Neural progenitor cell (in vitro differentiated cells): ENCODE measurements around the gene CRTC1.

Source experiments
- EZH2phosphoT487 ChIP-seq: fragments of 200-600 bp; sonication (generic); IDR thresholded peaks from 2 replicates; pipeline ENCODE4 v1.6.1; 2017; ENCODE audit warnings: antibody characterized with exemption
- TF ChIP-seq, protein P1 (sequence below): fragments of 200-600 bp; sonication (generic); IDR thresholded peaks from 2 replicates; pipeline ENCODE4 v1.5.1; 2017; ENCODE audit warnings: antibody characterized with exemption, mild to moderate bottlenecking

DNA sequence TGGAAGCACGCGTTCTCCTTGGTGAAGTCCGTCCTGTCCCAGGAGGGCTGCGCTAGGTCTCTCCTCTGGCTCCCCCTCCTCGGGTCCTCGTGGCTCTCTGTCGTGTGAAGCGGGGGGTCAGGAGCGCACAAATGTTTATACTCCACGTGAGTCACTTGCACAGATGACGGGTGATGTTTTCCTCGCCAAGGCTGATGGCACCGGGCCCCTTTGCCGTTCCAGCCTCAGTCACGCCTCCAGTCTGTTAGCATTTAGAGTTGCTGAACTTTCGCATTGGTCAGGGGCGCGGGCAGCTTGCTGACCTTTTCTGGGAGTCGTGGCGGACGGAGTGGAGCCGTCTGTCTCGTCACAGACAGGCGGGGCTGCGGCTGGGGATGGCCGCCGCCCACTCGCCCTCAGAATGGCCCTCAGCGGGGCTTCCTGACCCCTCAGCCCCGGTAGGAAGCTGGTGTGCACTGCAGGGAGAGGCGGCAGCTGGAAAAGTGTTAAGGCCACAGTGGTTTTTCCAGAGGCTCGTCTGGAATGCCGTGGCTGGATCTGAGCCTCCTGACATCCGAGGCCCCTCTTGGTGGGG lies 32.9 kb upstream of the CRTC1 start:
- TF ChIP-seq, protein P1, sequence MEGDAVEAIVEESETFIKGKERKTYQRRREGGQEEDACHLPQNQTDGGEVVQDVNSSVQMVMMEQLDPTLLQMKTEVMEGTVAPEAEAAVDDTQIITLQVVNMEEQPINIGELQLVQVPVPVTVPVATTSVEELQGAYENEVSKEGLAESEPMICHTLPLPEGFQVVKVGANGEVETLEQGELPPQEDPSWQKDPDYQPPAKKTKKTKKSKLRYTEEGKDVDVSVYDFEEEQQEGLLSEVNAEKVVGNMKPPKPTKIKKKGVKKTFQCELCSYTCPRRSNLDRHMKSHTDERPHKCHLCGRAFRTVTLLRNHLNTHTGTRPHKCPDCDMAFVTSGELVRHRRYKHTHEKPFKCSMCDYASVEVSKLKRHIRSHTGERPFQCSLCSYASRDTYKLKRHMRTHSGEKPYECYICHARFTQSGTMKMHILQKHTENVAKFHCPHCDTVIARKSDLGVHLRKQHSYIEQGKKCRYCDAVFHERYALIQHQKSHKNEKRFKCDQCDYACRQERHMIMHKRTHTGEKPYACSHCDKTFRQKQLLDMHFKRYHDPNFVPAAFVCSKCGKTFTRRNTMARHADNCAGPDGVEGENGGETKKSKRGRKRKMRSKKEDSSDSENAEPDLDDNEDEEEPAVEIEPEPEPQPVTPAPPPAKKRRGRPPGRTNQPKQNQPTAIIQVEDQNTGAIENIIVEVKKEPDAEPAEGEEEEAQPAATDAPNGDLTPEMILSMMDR, result no peak
- no peak for TF ChIP-seq EZH2phosphoT487
